ENCODE results near the gene ARHGEF2. TPM values are rescaled to one million over a fixed set of nuclear protein-coding genes. Genes with fewer than 3 reads are reported as not detected.

The ARHGEF2 gene
- total RNA-seq, 1 donor from 2014 or later = 169 TPM

DNA sequence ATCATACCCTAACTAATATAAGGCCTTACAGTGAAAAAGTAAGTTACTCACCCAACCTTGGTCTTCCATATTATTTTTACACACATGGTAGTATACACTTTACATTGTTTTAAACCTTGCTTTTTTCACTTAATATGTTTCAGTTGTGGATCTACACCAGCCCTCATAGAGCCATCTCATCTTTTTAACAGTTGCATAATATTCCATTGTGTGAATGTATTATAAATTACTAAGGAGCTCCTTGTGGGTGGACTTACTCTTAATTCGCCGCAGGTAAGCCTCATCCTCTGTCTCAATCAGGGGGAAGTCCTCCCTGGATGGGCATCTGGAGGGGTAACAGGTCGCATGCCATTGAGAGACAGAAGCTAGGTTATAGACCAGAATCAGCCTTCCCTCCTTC lies 23.7 kb downstream of the ARHGEF2 start:
- Histone ChIP-seq H3K4me1 (no peaks in the 10 kb centered on the region), H3K36me3 (peaks cover 97 to 99% of the 10 kb centered on the region in 2 donors), H3K27ac (no peak overlapping the region), H3K9me3 (no peaks in the 10 kb centered on the region), H3K4me3 (no peak overlapping the region), H3K27me3 (no peaks in the 10 kb centered on the region)
- TF ChIP-seq, protein P1, sequence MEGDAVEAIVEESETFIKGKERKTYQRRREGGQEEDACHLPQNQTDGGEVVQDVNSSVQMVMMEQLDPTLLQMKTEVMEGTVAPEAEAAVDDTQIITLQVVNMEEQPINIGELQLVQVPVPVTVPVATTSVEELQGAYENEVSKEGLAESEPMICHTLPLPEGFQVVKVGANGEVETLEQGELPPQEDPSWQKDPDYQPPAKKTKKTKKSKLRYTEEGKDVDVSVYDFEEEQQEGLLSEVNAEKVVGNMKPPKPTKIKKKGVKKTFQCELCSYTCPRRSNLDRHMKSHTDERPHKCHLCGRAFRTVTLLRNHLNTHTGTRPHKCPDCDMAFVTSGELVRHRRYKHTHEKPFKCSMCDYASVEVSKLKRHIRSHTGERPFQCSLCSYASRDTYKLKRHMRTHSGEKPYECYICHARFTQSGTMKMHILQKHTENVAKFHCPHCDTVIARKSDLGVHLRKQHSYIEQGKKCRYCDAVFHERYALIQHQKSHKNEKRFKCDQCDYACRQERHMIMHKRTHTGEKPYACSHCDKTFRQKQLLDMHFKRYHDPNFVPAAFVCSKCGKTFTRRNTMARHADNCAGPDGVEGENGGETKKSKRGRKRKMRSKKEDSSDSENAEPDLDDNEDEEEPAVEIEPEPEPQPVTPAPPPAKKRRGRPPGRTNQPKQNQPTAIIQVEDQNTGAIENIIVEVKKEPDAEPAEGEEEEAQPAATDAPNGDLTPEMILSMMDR (IDR thresholded peaks at IDR 0.05) = no peak
- intact Hi-C loops (cut with DNase I) = loop anchor here (10.0 kb wide), 1 partner anchor 190 kb away; no protein-coding TSS in a partner anchor
- no peak for DNase-seq (ENCODE audit: low spot score in 2 of 2)

DNA sequence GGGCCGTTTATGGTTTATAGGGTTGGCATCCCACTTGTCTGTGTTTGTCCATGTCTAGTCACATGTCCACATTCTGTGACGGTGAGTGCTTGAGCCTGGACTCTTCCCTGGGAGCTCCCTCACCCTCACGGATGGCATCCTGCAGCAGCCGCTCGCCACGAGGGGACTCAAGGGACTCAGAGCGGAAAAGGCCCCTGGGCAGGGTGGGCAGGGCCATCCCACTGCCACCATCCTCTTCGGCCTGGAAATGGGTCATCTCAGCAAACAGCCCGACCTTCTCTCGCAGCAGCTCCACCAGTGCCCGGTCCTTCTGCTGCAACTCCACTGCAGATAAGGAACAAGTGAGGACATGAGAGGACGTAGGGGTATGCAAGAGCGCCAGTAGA lies 25.8 kb downstream of the ARHGEF2 start:
- H3K4me1 ChIP-seq = no peaks in the 10 kb centered on the region
- intact Hi-C loops (cut with DNase I) = loop anchor here (10.0 kb wide), 1 partner anchor 192 kb away; no protein-coding TSS in a partner anchor
- no peak overlapping the region for H3K4me3 ChIP-seq
- peak overlapping the region; percentile 18 to 59 for H3K27ac ChIP-seq
- TF ChIP-seq, protein P1 (IDR thresholded peaks at IDR 0.05) = no peak
- peaks cover 97 to 99% of the 10 kb centered on the region in 2 donors for H3K36me3 ChIP-seq
- DNase-seq (ENCODE audit: low spot score in 2 of 2) = no peak
- no peaks in the 10 kb centered on the region for H3K27me3 ChIP-seq
- H3K9me3 ChIP-seq = no peaks in the 10 kb centered on the region

DNA sequence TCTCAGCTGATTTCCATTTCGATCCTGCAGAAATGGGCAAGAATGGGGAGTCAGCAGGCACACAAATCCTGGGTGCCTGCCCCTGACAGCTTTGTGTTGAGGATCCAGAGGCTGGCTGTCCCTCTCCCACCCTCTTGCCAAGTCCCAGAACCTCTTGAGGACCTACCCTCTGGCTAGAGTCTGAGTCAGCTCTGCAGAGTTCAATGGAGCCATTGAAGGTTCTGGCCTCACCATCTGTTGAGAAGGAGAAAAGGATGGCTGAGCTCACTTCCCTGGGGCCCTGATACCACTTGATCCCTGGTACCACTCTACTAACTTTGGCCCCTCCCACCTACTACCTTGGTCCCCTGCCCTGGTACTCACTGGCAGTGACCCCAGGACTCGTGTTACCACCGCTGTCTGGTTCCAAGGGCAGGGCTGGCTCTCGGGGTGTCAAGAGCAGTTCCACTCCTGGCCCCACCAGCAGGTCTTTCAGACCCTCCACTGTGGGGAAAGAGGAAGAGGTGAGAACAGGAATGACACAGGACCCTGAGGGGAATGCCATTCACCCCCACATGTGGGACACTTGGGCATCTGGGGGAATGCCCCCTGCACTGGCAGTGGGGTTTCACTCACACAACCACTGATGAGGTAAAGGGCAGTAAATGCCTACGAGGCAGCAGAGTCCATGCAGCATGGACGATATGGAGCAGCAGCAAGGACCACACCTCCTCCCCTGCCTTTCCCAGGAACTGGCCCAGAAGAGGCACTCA lies 26.4 kb downstream of the ARHGEF2 start:
- DNase-seq (ENCODE audit: low spot score in 2 of 2) = no peak
- Histone ChIP-seq H3K27me3 (no peaks in the 10 kb centered on the region), H3K4me1 (no peaks in the 10 kb centered on the region), H3K9me3 (no peaks in the 10 kb centered on the region), H3K4me3 (no peak overlapping the region), H3K36me3 (peaks cover 97 to 99% of the 10 kb centered on the region in 2 donors), H3K27ac (peak overlapping the region; percentile 18 to 59)
- intact Hi-C loops (cut with DNase I) = loop anchor here (10.0 kb wide), 1 partner anchor 193 kb away; no protein-coding TSS in a partner anchor
- TF ChIP-seq, protein P1 (IDR thresholded peaks at IDR 0.05) = no peak

DNA sequence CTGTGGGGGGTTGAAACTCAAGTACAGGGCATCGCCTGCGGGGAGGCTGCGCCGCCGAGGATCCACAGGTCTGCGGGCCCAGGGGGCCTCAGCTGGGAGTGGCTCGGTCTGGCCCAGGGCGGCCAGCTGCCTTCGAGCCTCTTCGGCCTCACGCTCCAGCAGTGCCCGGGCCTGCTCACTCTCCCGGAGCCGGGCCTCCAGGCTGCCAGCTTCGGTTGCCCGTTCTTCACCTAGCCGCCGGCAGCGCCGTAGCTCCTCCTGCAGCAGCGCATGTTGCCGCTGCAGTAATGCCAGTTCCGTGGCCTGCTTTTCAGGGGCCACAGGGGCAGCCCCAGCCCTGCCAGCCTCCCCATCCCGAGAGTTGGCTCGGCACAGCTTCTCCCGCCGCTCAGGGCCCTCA lies 27.5 kb downstream of the ARHGEF2 start:
- no peak for DNase-seq (ENCODE audit: low spot score in 2 of 2)
- H3K4me3 ChIP-seq = no peak overlapping the region
- intact Hi-C loops (cut with DNase I) = loop anchor here (10.0 kb wide), 1 partner anchor 194 kb away; no protein-coding TSS in a partner anchor
- no peaks in the 10 kb centered on the region for H3K27me3 ChIP-seq
- no peak overlapping the region for H3K27ac ChIP-seq
- no peaks in the 10 kb centered on the region for H3K9me3 ChIP-seq
- TF ChIP-seq, protein P1 (IDR thresholded peaks at IDR 0.05) = no peak
- H3K4me1 ChIP-seq = no peaks in the 10 kb centered on the region
- H3K36me3 ChIP-seq = peaks cover 92 to 97% of the 10 kb centered on the region in 2 donors

DNA sequence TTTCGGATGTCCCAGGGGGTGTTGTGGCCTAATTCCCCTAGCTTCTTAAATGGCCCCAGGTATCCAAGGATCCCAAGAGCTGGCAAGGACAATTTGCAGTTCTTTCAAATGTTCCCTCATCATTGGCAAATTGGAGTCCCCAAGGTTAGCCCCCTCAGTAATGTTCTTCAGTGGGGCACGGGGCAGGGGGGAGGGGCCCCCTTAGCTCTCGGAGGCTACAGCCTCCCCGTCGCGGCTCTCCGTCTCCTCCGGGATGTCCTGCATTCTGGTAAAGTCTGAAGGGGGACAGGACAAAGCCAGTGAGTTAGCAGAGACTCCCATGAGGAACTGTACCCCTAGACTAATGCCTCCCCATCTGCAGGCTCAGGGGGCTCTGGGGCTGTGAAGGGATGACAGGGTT lies 30.6 kb downstream of the ARHGEF2 start:
- Histone ChIP-seq H3K4me1 (no peaks in the 10 kb centered on the region), H3K36me3 (peaks cover 62 to 67% of the 10 kb centered on the region in 2 donors), H3K9me3 (no peaks in the 10 kb centered on the region), H3K27me3 (no peaks in the 10 kb centered on the region), H3K27ac (peak overlapping the region in 1 of 2 donors; percentile 25), H3K4me3 (no peak overlapping the region)
- intact Hi-C loops (cut with DNase I) = no loop called here
- no peak for DNase-seq (ENCODE audit: low spot score in 2 of 2)
- TF ChIP-seq, protein P1 (IDR thresholded peaks at IDR 0.05) = no peak

Data from ascending aorta (tissue), 2 donors.